Measurements from ENCODE around the gene COMP.

COMP gene

DNA sequence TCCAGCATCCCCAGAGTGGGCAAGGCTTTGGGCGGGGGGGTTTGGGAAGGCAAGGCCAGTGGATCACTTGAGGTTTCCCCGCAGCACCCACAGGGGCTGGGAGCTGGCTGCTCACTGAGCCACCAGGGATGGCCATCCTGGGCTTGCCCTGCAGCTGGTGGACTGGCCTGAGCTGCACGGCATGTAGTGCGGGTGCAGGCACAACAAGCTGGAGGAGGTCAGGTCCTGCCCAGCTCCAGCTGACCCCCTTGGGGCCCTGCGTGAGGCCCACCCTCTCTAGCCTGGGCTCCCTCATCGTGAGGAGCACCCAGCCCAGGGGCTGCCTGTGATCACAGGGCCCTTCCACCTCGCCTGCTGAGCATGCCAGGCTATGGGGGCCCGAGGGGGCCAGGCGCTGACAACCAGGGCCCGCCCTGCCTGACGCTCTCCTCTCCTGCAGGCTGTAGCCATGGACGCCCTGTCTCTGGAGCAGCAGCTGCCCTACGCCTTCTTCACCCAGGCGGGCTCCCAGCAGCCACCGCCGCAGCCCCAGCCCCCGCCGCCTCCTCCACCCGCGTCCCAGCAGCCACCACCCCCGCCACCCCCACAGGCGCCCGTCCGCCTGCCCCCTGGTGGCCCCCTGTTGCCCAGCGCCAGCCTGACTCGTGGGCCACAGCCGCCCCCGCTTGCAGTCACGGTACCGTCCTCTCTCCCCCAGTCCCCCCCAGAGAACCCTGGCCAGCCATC lies 22.9 kb downstream of the COMP start:
- H3K9me3 ChIP-seq (ENCODE audit: control insufficient read depth, insufficient read depth, low read length) = no peaks in the 10 kb centered on the region
- H3F3A ChIP-seq (ENCODE audit: control insufficient read depth, insufficient read depth) = no peaks in the 10 kb centered on the region
- H3K4me3 ChIP-seq (ENCODE audit: low read length) = no peak overlapping the region
- H4K20me1 ChIP-seq (ENCODE audit: control insufficient read depth, insufficient read depth, low read depth, low read length) = no peaks in the 10 kb centered on the region
- H3K27me3 ChIP-seq (ENCODE audit: control insufficient read depth, low read length) = no peaks in the 10 kb centered on the region
- H3K79me2 ChIP-seq (ENCODE audit: control insufficient read depth, low read length) = no peaks in the 10 kb centered on the region
- no peaks in the 10 kb centered on the region for H3K36me3 ChIP-seq (ENCODE audit: control insufficient read depth, low read length)
- no peak overlapping the region for H3K4me2 ChIP-seq (ENCODE audit: low read length)
- H3K9me2 ChIP-seq (replicated peaks; ENCODE audit: control insufficient read depth, low read length) = no peaks in the 10 kb centered on the region
- no peak overlapping the region for H3K27ac ChIP-seq (ENCODE audit: low read depth, low read length)
- no peaks in the 10 kb centered on the region for H3K4me1 ChIP-seq (ENCODE audit: control insufficient read depth, low read length)
- no peak for TF ChIP-seq EZH2phosphoT487 (IDR thresholded peaks at IDR 0.05; ENCODE audit: borderline replicate concordance, low read length)
- TF ChIP-seq, protein P1, sequence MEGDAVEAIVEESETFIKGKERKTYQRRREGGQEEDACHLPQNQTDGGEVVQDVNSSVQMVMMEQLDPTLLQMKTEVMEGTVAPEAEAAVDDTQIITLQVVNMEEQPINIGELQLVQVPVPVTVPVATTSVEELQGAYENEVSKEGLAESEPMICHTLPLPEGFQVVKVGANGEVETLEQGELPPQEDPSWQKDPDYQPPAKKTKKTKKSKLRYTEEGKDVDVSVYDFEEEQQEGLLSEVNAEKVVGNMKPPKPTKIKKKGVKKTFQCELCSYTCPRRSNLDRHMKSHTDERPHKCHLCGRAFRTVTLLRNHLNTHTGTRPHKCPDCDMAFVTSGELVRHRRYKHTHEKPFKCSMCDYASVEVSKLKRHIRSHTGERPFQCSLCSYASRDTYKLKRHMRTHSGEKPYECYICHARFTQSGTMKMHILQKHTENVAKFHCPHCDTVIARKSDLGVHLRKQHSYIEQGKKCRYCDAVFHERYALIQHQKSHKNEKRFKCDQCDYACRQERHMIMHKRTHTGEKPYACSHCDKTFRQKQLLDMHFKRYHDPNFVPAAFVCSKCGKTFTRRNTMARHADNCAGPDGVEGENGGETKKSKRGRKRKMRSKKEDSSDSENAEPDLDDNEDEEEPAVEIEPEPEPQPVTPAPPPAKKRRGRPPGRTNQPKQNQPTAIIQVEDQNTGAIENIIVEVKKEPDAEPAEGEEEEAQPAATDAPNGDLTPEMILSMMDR (IDR thresholded peaks at IDR 0.05; ENCODE audit: low read depth, low read length, poor library complexity, severe bottlenecking) = no peak

DNA sequence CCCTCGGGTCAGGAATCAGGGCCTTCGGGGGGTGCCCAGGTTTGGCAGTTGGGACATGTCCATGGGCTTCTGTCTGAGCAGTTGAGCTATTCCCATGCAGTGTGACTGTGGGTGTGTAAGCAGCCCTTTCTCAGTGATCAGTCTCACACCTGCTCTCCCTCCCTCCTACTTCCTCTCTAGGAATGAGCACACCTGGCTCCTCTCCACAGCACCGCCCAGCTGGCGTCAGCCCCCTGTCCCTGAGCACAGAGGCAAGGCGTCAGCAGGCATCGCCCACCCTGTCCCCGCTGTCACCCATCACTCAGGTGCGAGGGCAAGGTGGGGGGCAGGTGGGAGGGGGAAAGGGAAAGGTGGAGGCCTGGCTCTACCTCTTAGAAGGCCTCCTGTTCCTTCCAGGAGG lies 25.9 kb downstream of the COMP start:
- H3K4me2 ChIP-seq (ENCODE audit: low read length) = no peak overlapping the region
- no peaks in the 10 kb centered on the region for H3K4me1 ChIP-seq (ENCODE audit: control insufficient read depth, low read length)

DNA sequence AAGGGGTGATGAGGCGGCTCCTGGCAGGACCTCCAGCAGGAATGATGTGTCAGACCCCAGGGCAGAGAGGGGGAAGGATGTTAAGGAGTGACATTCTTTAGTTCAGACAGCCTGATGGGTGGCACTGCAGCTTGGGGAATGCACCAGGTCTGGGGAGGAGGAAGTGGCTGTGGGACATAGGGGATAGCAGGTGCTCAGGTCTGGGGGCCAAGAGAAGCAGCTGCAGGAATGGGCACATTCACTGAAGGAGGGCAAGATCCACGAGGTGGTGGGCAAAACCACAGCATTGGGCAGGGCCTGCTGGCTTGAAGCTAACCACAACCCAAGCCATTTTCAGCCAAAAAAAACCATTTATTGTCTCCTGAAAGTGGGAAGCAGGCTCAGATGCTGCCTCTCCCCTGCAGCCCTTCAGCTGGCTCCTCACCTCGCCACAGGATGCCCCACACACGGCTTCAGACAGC lies 26.5 kb downstream of the COMP start:
- Histone ChIP-seq H3K9me2 (replicated peaks; ENCODE audit: control insufficient read depth, low read length) (no peaks in the 10 kb centered on the region), H3K27ac (ENCODE audit: low read depth, low read length) (no peak overlapping the region), H3K79me2 (ENCODE audit: control insufficient read depth, low read length) (no peaks in the 10 kb centered on the region), H3K4me2 (ENCODE audit: low read length) (no peak overlapping the region), H3K27me3 (ENCODE audit: control insufficient read depth, low read length) (no peaks in the 10 kb centered on the region), H3K36me3 (ENCODE audit: control insufficient read depth, low read length) (no peaks in the 10 kb centered on the region), H3F3A (ENCODE audit: control insufficient read depth, insufficient read depth) (no peaks in the 10 kb centered on the region), H3K4me3 (ENCODE audit: low read length) (no peak overlapping the region), H3K4me1 (ENCODE audit: control insufficient read depth, low read length) (no peaks in the 10 kb centered on the region), H3K9me3 (ENCODE audit: control insufficient read depth, insufficient read depth, low read length) (no peaks in the 10 kb centered on the region), H4K20me1 (ENCODE audit: control insufficient read depth, insufficient read depth, low read depth, low read length) (no peaks in the 10 kb centered on the region)
- TF ChIP-seq EZH2phosphoT487 (IDR thresholded peaks at IDR 0.05; ENCODE audit: borderline replicate concordance, low read length) = no peak
- TF ChIP-seq, protein P1 (IDR thresholded peaks at IDR 0.05; ENCODE audit: low read depth, low read length, poor library complexity, severe bottlenecking) = no peak

More for the DNA sequence above, 25.9 kb downstream of the COMP start:
- Histone ChIP-seq H3F3A (ENCODE audit: control insufficient read depth, insufficient read depth) (no peaks in the 10 kb centered on the region), H3K9me3 (ENCODE audit: control insufficient read depth, insufficient read depth, low read length) (no peaks in the 10 kb centered on the region), H3K27me3 (ENCODE audit: control insufficient read depth, low read length) (no peaks in the 10 kb centered on the region), H3K36me3 (ENCODE audit: control insufficient read depth, low read length) (no peaks in the 10 kb centered on the region), H3K27ac (ENCODE audit: low read depth, low read length) (no peak overlapping the region), H3K4me3 (ENCODE audit: low read length) (no peak overlapping the region), H4K20me1 (ENCODE audit: control insufficient read depth, insufficient read depth, low read depth, low read length) (no peaks in the 10 kb centered on the region), H3K79me2 (ENCODE audit: control insufficient read depth, low read length) (no peaks in the 10 kb centered on the region), H3K9me2 (replicated peaks; ENCODE audit: control insufficient read depth, low read length) (no peaks in the 10 kb centered on the region)
- TF ChIP-seq EZH2phosphoT487 (IDR thresholded peaks at IDR 0.05; ENCODE audit: borderline replicate concordance, low read length) = no peak
- TF ChIP-seq, protein P1 (IDR thresholded peaks at IDR 0.05; ENCODE audit: low read depth, low read length, poor library complexity, severe bottlenecking) = no peak
